SK-MEL-5 (cell line): ENCODE results near the gene DLG4. TPM values are rescaled to one million over a fixed set of nuclear protein-coding genes. Genes with fewer than 3 reads are reported as not detected.
"Not testable (repeated sequence)": the region's sequence is repeated elsewhere in the genome, so short reads cannot be mapped to it uniquely, and the experiment has no call there.

ENCODE experiments used
- DNase-seq: peaks from one replicate; pipeline ENCODE4 v3.0.0-alpha.2; 2016; ENCODE audit warnings: low read depth, low spot score
- in situ Hi-C: cut with HindIII; loops from 2 replicates; pipeline ENCODE4 v1.10.0; 2016; ENCODE audit warnings: low sequenced_read_pairs, high pct_unique_total_duplicates, low pct_unique_long_range_greater_than_20kb
- total RNA-seq: library from RNA; depleted of rRNA; stranded (reverse); fragments of >200 nt; shearing (Covaris generic); gene quantifications from 2 replicates; pipeline ENCODE4 v1.2.3, GENCODE V29; 2014

DLG4 gene
- total RNA-seq, 1 experiment from 2014 or later = 3.7 TPM

GRCh38 chr17:7179317-7180254, 40.0 kb downstream of the DLG4 start, which contains the start of gene ASGR1:
TSS of gene ASGR1 (minus strand) at chr17:7179370. CDS start at chr17:7178563, 807 bp downstream.
- DNase-seq = no peak
- in situ Hi-C loops = no loop called here

GRCh38 chr17:7178973-7179316, 40.7 kb downstream of the DLG4 start:
- in situ Hi-C loops = no loop called here
- no peak for DNase-seq

GRCh38 chr17:7177954-7178477, 41.6 kb downstream of the DLG4 start:
- no peak for DNase-seq
- in situ Hi-C loops = no loop called here

DNA sequence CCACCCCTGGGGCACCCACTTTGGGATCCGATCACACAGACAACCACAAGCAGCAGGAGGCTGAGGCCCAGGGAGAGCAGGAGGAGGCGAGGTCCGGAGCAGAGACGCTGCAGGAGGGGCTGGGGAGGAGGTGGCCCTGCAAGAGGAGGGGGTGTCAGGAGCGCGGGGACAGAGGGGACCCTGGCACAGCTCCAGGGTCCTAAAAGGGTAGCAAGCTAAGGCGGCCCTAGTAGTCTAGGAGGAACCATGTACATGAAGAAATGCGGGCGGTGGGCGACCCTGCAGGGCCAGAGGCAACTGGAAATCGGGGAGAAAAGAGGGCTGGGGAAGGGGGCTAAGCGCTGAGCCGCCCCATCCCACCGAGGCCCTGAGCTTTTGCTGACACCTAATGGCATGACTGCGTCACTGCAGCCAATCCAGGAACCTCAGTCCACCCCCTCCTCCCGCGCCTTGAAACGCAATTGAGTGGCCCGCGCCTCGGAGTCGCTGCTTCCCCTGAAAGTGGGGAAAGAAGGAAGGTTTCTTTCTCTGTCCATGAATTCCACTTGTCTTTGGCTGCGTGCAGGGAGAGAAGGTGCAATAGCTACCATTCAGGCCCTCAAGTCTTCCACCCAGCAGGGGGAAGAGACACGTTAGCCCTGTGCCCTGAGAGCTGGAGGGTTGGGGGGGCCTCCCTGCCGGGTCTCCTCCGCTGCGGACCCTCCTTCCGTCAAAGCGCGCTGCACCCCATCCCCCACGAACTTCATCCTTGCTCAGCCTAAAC, 42.3 kb downstream of the DLG4 start:
- in situ Hi-C loops = no loop called here
- peak; percentile 76 for DNase-seq

DNA sequence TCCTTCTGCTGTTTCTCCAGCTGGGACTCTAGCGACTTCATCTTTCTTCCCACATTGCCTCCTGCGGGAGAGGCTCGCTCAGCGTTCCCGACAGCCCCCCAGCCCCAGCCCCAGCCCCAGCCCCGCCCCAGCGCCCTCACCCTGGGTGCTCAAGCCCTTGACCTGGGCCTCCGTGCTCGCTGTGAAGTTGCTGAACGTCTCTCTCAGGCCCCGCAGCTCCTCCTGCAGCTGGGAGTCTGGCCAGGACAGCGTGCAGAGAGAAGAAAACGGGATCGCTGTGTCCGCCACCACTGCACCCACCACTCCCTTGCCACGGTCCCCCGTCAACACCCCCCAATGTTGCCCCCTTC, 42.8 kb downstream of the DLG4 start:
- in situ Hi-C loops = no loop called here
- DNase-seq = no peak

DNA sequence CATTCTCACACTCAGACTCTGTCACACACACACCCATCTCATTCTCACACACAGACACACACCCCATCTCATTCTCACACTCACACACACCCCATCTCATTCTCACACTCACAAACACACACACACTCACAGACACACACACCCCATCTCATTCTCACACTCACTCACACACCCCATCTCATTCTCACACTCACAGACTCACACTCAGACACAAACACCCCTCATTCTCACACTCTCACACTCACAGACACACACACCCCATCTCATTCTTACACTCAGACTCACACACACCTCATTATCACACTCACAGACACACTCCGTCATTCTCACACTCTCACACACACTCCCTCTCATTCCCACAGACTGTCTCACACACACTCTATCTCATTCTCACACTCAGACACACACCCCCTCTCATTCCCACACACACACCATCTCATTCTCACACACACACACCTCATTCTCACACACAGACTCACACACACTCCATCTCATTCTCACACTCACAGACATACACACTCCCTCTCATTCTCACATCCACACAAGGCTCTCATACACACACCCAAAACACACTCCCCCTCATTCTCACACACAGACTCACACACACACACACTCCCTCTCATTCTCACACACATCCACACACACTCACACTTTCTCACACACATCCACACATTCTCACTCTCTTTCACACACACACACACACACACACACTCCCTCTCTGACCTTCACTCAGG, 43.4 kb downstream of the DLG4 start:
- in situ Hi-C loops = no loop called here
- DNase-seq = no peak

DNA sequence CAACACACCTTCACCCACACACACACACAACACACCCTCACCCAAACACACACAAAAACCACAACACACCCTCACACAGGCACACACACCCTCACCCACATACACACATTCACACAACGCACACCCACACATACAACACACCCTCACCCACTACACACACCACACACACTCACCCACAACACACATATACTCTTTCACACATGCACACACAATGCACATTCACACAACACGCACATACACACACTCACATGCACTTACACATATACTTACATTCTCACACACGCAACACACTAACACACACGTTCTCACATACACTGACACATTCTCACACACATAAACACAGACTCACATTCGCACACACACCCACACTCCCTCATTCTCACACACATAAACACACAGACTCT, 44.3 kb downstream of the DLG4 start:
- in situ Hi-C loops = no loop called here
- no peak for DNase-seq

GRCh38 chr17:7174603-7175326, 44.9 kb downstream of the DLG4 start:
- in situ Hi-C loops = no loop called here
- DNase-seq = no peak

- no peak for DNase-seq
- in situ Hi-C loops = no loop called here
Observed at GRCh38 chr17:7173687-7174602, 45.7 kb downstream of the DLG4 start.

DNA sequence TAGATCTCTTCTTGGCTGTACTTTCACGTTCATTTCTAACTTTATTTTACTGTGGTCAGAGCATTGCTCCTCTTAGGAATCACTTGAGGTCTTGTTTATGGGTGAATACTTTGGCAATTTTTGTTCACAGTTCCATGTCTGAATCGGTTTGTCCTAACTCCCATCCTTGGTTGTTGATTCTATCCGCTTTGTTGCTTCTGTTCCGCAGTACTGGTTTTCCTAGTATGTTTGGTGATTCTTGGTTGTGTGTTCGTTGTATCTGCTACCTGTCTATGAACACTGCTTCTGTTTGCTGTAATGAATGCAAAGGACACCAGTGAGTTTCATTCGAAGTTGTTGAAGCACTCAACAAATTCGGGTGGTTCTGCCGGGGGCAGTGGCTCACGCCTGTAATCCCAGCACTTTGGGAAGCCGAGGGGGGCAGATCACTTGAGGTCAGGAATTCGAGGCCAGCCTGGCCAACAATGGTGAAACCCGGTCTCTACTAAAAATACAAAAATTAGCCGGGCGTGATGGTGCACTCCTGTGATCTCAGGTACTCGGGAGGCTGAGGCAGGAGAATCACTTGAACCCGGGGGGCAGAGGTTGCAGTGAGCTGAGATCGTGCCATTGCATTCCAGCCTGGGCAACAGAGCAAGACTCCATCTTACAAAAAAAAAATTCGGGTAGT, 47.0 kb downstream of the DLG4 start:
- DNase-seq, in situ Hi-C loops: not testable (repeated sequence)

- in situ Hi-C loops = not testable (repeated sequence)
Observed at GRCh38 chr17:7169565-7169908, 50.1 kb downstream of the DLG4 start.

GRCh38 chr17:7168841-7169564, 50.6 kb downstream of the DLG4 start:
- in situ Hi-C loops, DNase-seq: not testable (repeated sequence)

More at GRCh38 chr17:7169565-7169908, 50.1 kb downstream of the DLG4 start:
- not testable (repeated sequence) for DNase-seq

DNA sequence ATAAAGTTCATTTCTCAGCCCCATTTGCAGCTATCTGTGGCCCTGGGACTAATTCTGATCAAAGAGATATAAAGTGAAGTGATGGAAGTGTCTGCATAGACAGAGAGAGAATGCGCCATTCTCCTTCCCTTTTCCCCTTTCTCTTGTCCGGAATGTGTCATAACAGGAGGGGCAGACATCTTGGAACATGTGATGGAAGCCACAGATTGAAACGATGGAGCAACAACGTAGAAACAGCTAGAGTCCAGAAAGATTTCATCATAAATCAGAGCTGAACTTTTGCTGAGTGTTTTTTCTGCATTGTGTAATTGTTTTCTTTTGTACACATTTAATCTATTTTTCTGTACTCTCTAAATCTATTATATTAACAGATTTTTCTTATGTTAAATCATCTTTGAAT, 51.8 kb downstream of the DLG4 start:
- in situ Hi-C loops = no loop called here

GRCh38 chr17:7166873-7167272, 52.8 kb downstream of the DLG4 start:
- no peak for DNase-seq
- in situ Hi-C loops = no loop called here

More for the DNA sequence above, 51.8 kb downstream of the DLG4 start:
- DNase-seq = peak; percentile 25

DNA sequence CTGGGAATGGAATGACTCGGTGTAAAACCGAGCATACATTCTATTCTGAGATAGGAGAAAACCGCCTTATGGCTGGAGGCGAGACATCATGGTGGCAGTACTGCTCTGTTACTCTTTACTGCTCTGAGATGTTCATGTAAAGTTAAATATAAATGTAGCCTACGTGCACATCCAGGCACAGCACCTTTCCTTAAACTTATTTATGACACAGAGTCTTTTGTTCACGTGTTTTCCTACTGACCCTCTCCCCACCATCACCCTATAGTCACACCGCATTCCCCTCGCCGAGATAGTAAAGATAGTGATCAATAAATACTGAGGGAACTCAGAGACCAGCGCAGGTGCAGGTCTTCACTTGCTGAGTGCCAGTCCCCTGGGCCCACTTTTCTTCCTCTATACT, 60.1 kb downstream of the DLG4 start:
- DNase-seq, in situ Hi-C loops: not testable (repeated sequence)
